GOT3 (cell line): ENCODE data around the gene GSK3A.

Experiments
- DNase-seq: peaks from one replicate; lab custom pipeline; 2025; ENCODE audit warnings: mixed read lengths; lab: John Stamatoyannopoulos, UW

GSK3A gene

GRCh38 chr19:42242512-42243409, at the start of gene GSK3A:
GSK3A (minus strand) TSS chr19:42242602; CDS start chr19:42242465, 137 bp downstream.
- peak; percentile 94 for DNase-seq

GRCh38 chr19:42291435-42291810, 49.0 kb upstream of the GSK3A start:
- DNase-seq, result no peak

DNA sequence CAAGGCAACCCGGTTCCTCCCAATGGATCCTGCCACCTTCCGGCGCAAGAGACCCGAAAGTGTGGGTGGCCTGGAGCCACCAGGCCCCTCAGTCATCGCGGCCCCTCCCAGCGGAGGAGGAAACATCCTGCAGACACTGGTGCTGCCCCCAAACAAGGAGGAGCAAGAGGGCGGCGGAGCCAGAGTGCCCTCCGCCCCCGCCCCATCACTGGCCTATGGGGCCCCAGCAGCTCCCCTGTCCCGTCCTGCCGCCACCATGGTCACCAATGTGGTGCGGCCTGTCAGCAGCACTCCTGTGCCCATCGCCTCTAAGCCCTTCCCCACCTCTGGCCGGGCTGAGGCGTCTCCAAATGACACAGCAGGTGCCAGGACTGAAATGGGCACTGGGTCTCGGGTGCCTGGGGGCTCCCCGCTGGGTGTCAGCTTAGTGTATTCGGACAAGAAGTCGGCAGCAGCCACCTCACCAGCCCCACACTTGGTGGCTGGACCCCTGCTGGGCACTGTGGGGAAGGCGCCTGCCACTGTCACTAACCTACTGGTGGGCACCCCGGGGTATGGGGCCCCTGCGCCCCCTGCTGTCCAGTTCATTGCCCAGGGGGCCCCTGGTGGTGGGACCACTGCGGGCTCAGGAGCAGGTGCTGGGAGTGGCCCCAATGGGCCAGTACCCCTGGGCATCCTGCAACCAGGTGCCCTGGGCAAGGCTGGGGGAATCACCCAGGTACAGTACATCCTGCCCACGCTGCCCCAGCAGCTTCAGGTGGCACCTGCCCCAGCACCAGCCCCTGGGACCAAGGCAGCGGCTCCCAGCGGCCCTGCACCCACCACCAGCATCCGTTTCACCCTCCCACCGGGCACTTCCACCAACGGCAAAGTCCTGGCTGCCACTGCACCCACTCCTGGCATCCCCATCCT, 48.4 kb upstream of the GSK3A start:
- no peak for DNase-seq

GRCh38 chr19:42290136-42290522, 47.7 kb upstream of the GSK3A start:
- no peak for DNase-seq

DNA sequence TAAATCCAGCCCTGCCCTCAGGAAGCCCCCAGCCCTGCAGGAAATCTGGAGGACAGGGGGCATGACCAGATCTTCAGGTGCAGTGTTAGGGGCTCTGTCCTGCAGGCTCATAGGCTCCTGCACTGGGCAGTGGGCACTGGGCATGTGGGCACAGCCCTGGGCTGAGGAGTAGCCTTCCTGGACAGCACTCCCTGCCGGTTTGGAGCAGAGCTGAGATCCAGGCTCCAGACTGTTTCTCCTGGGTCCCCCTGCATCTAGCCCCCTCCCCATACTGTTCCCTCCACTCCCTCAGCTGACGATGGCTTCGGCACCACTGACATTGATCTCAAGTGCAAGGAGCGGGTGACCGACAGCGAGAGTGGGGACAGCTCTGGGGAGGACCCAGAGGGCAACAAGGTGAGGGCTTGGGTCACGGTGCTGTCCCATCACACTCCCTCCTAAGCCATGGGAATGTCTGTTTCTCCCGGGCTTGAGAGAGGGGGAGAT, 47.2 kb upstream of the GSK3A start:
- no peak for DNase-seq

DNA sequence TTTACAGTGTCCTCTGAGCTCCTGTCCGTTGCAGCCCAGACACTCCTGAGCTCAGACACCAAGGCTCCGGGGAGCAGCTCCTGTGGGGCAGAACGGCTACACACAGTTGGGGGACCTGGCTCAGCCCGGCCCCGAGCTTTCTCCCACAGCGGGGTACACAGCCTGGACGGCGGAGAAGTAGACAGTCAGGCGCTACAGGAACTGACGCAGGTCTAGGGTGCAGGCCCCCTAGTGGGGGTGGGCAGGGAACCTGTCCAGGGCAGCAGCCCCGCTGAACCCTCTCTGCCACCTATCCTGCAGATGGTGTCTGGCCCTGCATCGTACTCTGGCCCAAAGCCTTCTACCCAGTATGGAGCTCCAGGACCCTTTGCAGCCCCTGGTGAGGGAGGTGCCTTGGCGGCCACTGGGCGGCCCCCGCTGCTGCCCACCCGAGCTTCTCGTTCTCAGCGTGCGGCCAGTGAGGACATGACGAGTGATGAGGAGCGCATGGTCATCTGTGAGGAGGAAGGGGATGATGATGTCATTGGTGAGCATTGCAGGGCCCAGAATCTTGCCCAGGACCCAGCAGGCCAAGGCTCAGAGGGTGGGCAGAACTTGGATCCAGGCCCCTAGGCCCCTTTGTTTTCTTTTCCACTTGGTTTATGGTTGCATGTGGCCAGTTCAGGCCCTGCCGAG, 46.6 kb upstream of the GSK3A start:
- no peak for DNase-seq

DNA sequence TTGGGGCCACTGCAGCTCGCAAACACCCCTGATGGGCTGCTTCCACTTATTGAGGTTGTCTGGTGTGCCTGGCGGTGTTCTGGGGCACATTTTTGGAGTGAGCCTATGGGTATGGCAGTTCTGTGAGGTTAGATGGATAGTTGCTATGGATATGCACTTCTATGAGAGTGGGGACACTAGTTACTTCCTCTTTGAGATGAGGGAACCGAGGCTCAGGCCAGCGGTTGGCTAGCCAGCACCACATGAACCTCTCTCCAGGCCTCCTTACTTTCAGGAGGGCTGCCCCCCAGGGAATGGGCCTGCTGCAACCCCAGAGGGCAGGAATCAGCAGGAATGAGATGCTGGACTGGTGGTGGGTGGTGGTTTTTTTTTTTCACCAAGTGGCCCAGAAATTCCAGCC, 46.0 kb upstream of the GSK3A start:
- no peak for DNase-seq

- DNase-seq, result no peak
Observed at GRCh38 chr19:42287827-42288107, 45.4 kb upstream of the GSK3A start.

- DNase-seq, result no peak
Observed at GRCh38 chr19:42287017-42287826, 44.8 kb upstream of the GSK3A start.

GRCh38 chr19:42286349-42287016, 44.1 kb upstream of the GSK3A start:
- no peak for DNase-seq

DNA sequence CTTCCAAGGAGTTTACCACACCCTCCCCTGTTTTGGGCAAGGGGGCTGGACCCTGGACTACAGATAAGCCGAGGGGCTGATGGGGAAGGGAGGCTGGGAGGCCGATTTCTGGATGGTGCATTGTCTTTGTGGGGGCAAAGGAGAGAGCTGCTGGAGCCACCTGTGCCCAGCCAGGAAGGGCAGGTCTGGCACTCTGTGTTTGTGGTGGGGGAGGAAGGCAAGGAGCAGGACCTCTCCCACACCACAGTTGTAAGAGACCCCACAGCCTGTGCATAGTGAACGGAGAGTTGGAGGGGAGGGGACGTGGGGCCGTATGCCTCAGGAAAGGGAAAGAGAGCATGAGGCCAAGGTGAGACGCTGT, 43.6 kb upstream of the GSK3A start:
- no peak for DNase-seq

DNA sequence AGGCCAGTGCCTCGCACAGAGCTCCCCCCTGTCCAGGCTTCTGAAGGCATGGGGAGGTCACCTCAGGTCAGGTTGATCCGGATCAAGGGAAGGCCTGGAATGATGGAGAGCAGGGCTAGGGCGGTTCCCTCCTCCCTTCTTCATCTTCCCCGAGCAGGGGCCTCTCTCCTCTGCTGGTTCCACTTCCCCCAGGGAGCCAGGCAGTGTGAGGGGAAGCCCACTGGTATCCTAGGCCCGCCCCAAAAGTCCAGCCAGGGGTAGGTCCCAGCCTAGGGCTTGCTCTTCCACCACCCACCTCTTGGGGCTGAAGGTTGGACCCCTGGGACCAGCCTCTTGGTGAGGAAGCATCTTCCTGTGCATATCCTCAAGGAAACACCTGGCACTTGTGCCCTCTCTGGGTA, 43.1 kb upstream of the GSK3A start:
- no peak for DNase-seq

GRCh38 chr19:42284591-42285341, 42.4 kb upstream of the GSK3A start:
- DNase-seq, result no peak

DNA sequence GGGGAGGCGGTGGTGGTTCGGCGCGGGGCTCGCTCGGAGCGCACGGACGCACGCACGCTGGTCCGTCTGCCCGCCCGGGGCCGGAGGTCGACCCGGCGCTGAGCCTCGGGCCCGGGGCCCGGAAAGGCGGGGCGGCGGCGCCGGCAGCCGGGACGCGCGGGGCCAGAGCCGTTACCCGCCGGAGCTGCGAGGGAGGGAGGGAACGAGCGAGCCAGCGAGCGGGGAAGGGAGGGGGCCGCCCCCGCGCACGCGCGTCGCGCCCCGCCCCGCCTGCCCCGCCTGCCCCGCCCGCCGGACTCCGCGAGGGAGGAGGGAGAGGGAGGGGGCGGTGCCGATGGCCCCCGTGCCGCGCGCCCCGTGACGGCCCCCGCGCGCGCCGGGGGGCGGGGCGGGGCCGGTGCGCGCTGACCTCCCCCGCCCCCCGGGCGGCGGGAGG, 41.7 kb upstream of the GSK3A start:
- peak; percentile 78 for DNase-seq

GRCh38 chr19:42283188-42284065, 41.0 kb upstream of the GSK3A start:
- DNase-seq, result peak; percentile 83

DNA sequence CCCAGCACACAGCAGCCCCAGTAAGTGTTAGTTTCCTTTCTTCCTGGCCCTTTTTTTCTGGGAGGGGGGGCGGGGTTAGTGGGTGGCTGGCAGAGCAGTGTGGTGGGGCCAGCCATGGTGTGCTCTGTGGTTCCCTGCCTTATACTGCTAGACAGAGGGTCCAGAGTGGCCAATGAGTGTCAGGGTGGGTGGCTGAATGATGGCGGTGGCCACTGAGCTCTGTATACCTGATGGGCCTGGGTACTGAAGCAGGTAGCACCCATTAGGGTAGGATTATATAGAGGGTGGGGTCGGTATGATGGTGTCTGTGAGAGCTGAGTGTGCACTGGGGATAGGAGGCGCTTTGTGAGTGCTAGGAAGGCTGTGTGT, 40.4 kb upstream of the GSK3A start:
- no peak for DNase-seq

- no peak for DNase-seq
Observed at GRCh38 chr19:42281827-42282762, 39.7 kb upstream of the GSK3A start.

DNA sequence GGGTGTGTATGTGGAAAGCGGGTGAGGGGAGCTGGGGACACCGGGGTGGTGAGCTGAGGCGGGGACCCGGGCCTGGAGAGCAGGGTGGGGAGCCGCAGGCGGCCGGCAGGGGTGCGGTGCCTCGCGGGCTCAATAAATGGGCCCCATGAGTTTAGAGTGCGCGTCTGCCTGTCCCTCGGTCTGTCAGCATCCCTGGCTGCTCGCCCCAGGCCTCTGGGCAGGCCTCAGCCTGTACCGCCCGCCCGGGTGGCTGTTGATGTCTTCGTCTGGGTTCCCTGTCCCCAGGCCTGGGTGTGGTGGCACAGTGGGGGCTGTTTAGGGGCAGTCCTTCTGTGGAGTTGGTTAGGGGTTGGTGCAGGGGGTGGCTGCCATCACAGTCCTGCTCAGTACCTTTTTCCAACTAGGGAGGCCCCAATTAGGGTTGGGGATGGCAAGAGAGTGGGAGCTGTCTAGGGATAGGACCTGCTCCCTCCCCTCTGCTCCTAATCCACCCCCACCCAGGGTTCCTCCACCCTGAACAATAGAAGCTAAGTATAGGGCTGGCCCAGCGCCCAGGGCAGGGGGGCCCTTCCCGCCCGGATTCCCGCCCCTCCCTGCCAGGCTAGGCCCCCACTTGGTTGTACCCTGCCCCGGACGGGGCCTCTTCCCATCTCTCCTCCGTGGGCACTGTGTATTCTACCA, 38.9 kb upstream of the GSK3A start:
- DNase-seq, result no peak
